Loucy (cell line): ENCODE data around the gene BDP1.

Experiments used
- EZH2phosphoT487 ChIP-seq: fragments of 200-600 bp; IDR thresholded peaks from 2 replicates; pipeline ENCODE4 v1.6.1; 2018; ENCODE audit warnings: antibody characterized with exemption, mild to moderate bottlenecking, moderate library complexity, borderline replicate concordance
- TF ChIP-seq, protein P1 (sequence below): fragments of 200-600 bp; sonication (generic); conservative IDR thresholded peaks from 2 replicates; pipeline ENCODE4 v1.5.1; 2014; ENCODE audit warnings: mild to moderate bottlenecking, antibody characterized with exemption, low read length

- TF ChIP-seq, protein P1, sequence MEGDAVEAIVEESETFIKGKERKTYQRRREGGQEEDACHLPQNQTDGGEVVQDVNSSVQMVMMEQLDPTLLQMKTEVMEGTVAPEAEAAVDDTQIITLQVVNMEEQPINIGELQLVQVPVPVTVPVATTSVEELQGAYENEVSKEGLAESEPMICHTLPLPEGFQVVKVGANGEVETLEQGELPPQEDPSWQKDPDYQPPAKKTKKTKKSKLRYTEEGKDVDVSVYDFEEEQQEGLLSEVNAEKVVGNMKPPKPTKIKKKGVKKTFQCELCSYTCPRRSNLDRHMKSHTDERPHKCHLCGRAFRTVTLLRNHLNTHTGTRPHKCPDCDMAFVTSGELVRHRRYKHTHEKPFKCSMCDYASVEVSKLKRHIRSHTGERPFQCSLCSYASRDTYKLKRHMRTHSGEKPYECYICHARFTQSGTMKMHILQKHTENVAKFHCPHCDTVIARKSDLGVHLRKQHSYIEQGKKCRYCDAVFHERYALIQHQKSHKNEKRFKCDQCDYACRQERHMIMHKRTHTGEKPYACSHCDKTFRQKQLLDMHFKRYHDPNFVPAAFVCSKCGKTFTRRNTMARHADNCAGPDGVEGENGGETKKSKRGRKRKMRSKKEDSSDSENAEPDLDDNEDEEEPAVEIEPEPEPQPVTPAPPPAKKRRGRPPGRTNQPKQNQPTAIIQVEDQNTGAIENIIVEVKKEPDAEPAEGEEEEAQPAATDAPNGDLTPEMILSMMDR = no peak
- no peak for TF ChIP-seq EZH2phosphoT487
Observed at GRCh38 chr5:71588533-71588885, 133.1 kb downstream of the BDP1 start.
